Measurements from ENCODE around the gene GALNT14.

The GALNT14 gene

GRCh38 chr2:31090188-31090587 lies 48.1 kb downstream of the GALNT14 start:
- Mint-ChIP-seq H3K36me3 (ENCODE audit: insufficient read depth) (no peaks in the 10 kb centered on the region), H3K4me1 (ENCODE audit: low read depth in 2 of 2) (no peaks in the 10 kb centered on the region), H3K4me3 (no peak overlapping the region), H3K27me3 (peaks cover 30 to 36% of the 10 kb centered on the region in 2 donors), H3K9me3 (no peaks in the 10 kb centered on the region), H3K27ac (no peak overlapping the region)
- DNase-seq (no peak), ATAC-seq (replicated peaks) (no peak)

GRCh38 chr2:31089645-31090044 lies 48.6 kb downstream of the GALNT14 start:
- DNase-seq (no peak), ATAC-seq (replicated peaks) (no peak)
- Mint-ChIP-seq H3K4me3 (no peak overlapping the region), H3K27ac (no peak overlapping the region), H3K36me3 (ENCODE audit: insufficient read depth) (no peaks in the 10 kb centered on the region), H3K9me3 (no peaks in the 10 kb centered on the region), H3K4me1 (ENCODE audit: low read depth in 2 of 2) (no peaks in the 10 kb centered on the region), H3K27me3 (peaks cover 28 to 33% of the 10 kb centered on the region in 2 donors)

- no peaks in the 10 kb centered on the region for H3K36me3 Mint-ChIP-seq (ENCODE audit: insufficient read depth)
- no peak overlapping the region for H3K4me3 Mint-ChIP-seq
- peaks cover 24 to 31% of the 10 kb centered on the region in 2 donors for H3K27me3 Mint-ChIP-seq
- H3K27ac Mint-ChIP-seq, result no peak overlapping the region
- H3K4me1 Mint-ChIP-seq (ENCODE audit: low read depth in 2 of 2), result no peaks in the 10 kb centered on the region
- ATAC-seq (replicated peaks), result no peak
- H3K9me3 Mint-ChIP-seq, result no peaks in the 10 kb centered on the region
- no peak for DNase-seq
These were observed 49.6 kb downstream of the GALNT14 start for GRCh38 chr2:31088504-31089195.

- DNase-seq, result no peak
- no peak overlapping the region for H3K4me3 Mint-ChIP-seq
- no peak for ATAC-seq (replicated peaks)
- H3K27ac Mint-ChIP-seq, result no peak overlapping the region
- no peaks in the 10 kb centered on the region for H3K9me3 Mint-ChIP-seq
- H3K27me3 Mint-ChIP-seq, result peaks cover 34 to 40% of the 10 kb centered on the region in 2 donors
- H3K36me3 Mint-ChIP-seq (ENCODE audit: insufficient read depth), result no peaks in the 10 kb centered on the region
- no peaks in the 10 kb centered on the region for H3K4me1 Mint-ChIP-seq (ENCODE audit: low read depth in 2 of 2)
These were observed 50.7 kb downstream of the GALNT14 start for GRCh38 chr2:31087491-31087890.

GRCh38 chr2:31086590-31086989 lies 51.6 kb downstream of the GALNT14 start:
- DNase-seq, result no peak
- Mint-ChIP-seq H3K4me1 (ENCODE audit: low read depth in 2 of 2) (no peaks in the 10 kb centered on the region), H3K4me3 (no peak overlapping the region), H3K36me3 (ENCODE audit: insufficient read depth) (no peaks in the 10 kb centered on the region), H3K9me3 (no peaks in the 10 kb centered on the region), H3K27me3 (peaks cover 40 to 41% of the 10 kb centered on the region in 2 donors), H3K27ac (no peak overlapping the region)
- no peak for ATAC-seq (replicated peaks)

- no peaks in the 10 kb centered on the region for H3K36me3 Mint-ChIP-seq (ENCODE audit: insufficient read depth)
These were observed 54.8 kb downstream of the GALNT14 start for GRCh38 chr2:31083234-31083993.

GRCh38 chr2:31082002-31082401 lies 56.2 kb downstream of the GALNT14 start:
- no peak for ATAC-seq (replicated peaks)
- Mint-ChIP-seq H3K4me1 (ENCODE audit: low read depth in 2 of 2) (no peaks in the 10 kb centered on the region), H3K27ac (no peak overlapping the region), H3K36me3 (ENCODE audit: insufficient read depth) (no peaks in the 10 kb centered on the region), H3K9me3 (no peaks in the 10 kb centered on the region), H3K27me3 (peaks cover 60 to 67% of the 10 kb centered on the region in 2 donors), H3K4me3 (no peak overlapping the region)
- DNase-seq, result no peak

More at GRCh38 chr2:31083234-31083993, 54.8 kb downstream of the GALNT14 start:
- no peaks in the 10 kb centered on the region for H3K4me1 Mint-ChIP-seq (ENCODE audit: low read depth in 2 of 2)
- H3K4me3 Mint-ChIP-seq, result no peak overlapping the region
- no peak for DNase-seq
- H3K27me3 Mint-ChIP-seq, result peaks cover 56 to 64% of the 10 kb centered on the region in 2 donors
- H3K9me3 Mint-ChIP-seq, result no peaks in the 10 kb centered on the region
- ATAC-seq (replicated peaks), result no peak
- no peak overlapping the region for H3K27ac Mint-ChIP-seq

GRCh38 chr2:31081492-31081891 lies 56.7 kb downstream of the GALNT14 start:
- H3K36me3 Mint-ChIP-seq (ENCODE audit: insufficient read depth), result no peaks in the 10 kb centered on the region
- no peaks in the 10 kb centered on the region for H3K9me3 Mint-ChIP-seq
- H3K27me3 Mint-ChIP-seq, result peaks cover 58 to 62% of the 10 kb centered on the region in 2 donors
- H3K4me3 Mint-ChIP-seq, result no peak overlapping the region
- no peak for DNase-seq
- H3K27ac Mint-ChIP-seq, result no peak overlapping the region
- H3K4me1 Mint-ChIP-seq (ENCODE audit: low read depth in 2 of 2), result no peaks in the 10 kb centered on the region
- no peak for ATAC-seq (replicated peaks)

- Mint-ChIP-seq H3K36me3 (ENCODE audit: insufficient read depth) (no peaks in the 10 kb centered on the region), H3K9me3 (no peaks in the 10 kb centered on the region), H3K27ac (no peak overlapping the region), H3K4me3 (no peak overlapping the region), H3K27me3 (peaks cover 51 to 53% of the 10 kb centered on the region in 2 donors), H3K4me1 (ENCODE audit: low read depth in 2 of 2) (no peaks in the 10 kb centered on the region)
- no peak for ATAC-seq (replicated peaks)
- DNase-seq, result no peak
These were observed 57.9 kb downstream of the GALNT14 start for GRCh38 chr2:31080361-31080760.

- Mint-ChIP-seq H3K4me3 (no peak overlapping the region), H3K27ac (no peak overlapping the region), H3K9me3 (no peaks in the 10 kb centered on the region), H3K4me1 (ENCODE audit: low read depth in 2 of 2) (no peaks in the 10 kb centered on the region), H3K27me3 (peaks cover 51 to 53% of the 10 kb centered on the region in 2 donors), H3K36me3 (ENCODE audit: insufficient read depth) (no peaks in the 10 kb centered on the region)
- ATAC-seq (replicated peaks), result no peak
- no peak for DNase-seq
These were observed 58.6 kb downstream of the GALNT14 start for GRCh38 chr2:31079665-31080064.

- Mint-ChIP-seq H3K4me3 (no peak overlapping the region), H3K27me3 (peaks cover 50 to 51% of the 10 kb centered on the region in 2 donors), H3K4me1 (ENCODE audit: low read depth in 2 of 2) (no peaks in the 10 kb centered on the region), H3K27ac (no peak overlapping the region), H3K9me3 (no peaks in the 10 kb centered on the region), H3K36me3 (ENCODE audit: insufficient read depth) (no peaks in the 10 kb centered on the region)
- DNase-seq (no peak), ATAC-seq (replicated peaks) (no peak)
These were observed 59.6 kb downstream of the GALNT14 start for GRCh38 chr2:31078579-31079105.

- Mint-ChIP-seq H3K36me3 (ENCODE audit: insufficient read depth) (no peaks in the 10 kb centered on the region), H3K9me3 (no peaks in the 10 kb centered on the region), H3K4me1 (ENCODE audit: low read depth in 2 of 2) (no peaks in the 10 kb centered on the region), H3K27me3 (peaks cover 45 to 48% of the 10 kb centered on the region in 2 donors), H3K27ac (no peak overlapping the region), H3K4me3 (no peak overlapping the region)
- ATAC-seq (replicated peaks), result no peak
- no peak for DNase-seq
These were observed 60.2 kb downstream of the GALNT14 start for GRCh38 chr2:31078011-31078410.

GRCh38 chr2:31075941-31076590 lies 62.2 kb downstream of the GALNT14 start:
- H3K36me3 Mint-ChIP-seq (ENCODE audit: insufficient read depth), result no peaks in the 10 kb centered on the region
- H3K27me3 Mint-ChIP-seq, result peaks cover 36 to 54% of the 10 kb centered on the region in 2 donors
- no peaks in the 10 kb centered on the region for H3K9me3 Mint-ChIP-seq
- no peak overlapping the region for H3K4me3 Mint-ChIP-seq
- ATAC-seq (replicated peaks), result no peak
- H3K4me1 Mint-ChIP-seq (ENCODE audit: low read depth in 2 of 2), result no peaks in the 10 kb centered on the region
- no peak for DNase-seq
- no peak overlapping the region for H3K27ac Mint-ChIP-seq
